ENCODE measurements around the gene STX18. TPM values are rescaled to one million over a fixed set of nuclear protein-coding genes. Genes with fewer than 3 reads are reported as not detected.

The STX18 gene
- total RNA-seq, 1 donor from 2014 or later = 36.5 TPM

GRCh38 chr4:4391866-4392265, 150.0 kb downstream of the STX18 start:
- no peak for ATAC-seq
- no peak overlapping the region for H3K27ac ChIP-seq
- DNase-seq = no peak
- H3K4me1 ChIP-seq = peaks cover 14% of the 10 kb centered on the region
- peaks cover 38% of the 10 kb centered on the region for H3K27me3 ChIP-seq (ENCODE audit: low read depth)
- no peak overlapping the region for H3K4me3 ChIP-seq
- no peak for TF ChIP-seq CTCF (IDR thresholded peaks at IDR 0.05)
- no peaks in the 10 kb centered on the region for H3K9me3 ChIP-seq
- H3K36me3 ChIP-seq = no peaks in the 10 kb centered on the region
- intact Hi-C loops (cut with DNase I) = no loop called here

- no peak overlapping the region for H3K4me3 ChIP-seq
- ATAC-seq (no peak), DNase-seq (no peak)
- no peak for TF ChIP-seq CTCF (IDR thresholded peaks at IDR 0.05)
- intact Hi-C loops (cut with DNase I) = no loop called here
- H3K36me3 ChIP-seq = no peaks in the 10 kb centered on the region
- H3K4me1 ChIP-seq = peaks cover 26% of the 10 kb centered on the region
- peaks cover 50% of the 10 kb centered on the region for H3K27me3 ChIP-seq (ENCODE audit: low read depth)
- H3K9me3 ChIP-seq = no peaks in the 10 kb centered on the region
- H3K27ac ChIP-seq = no peak overlapping the region
Observed at GRCh38 chr4:4390515-4391240, 151.2 kb downstream of the STX18 start.

- Histone ChIP-seq H3K27ac (no peak overlapping the region), H3K4me1 (peaks cover 26% of the 10 kb centered on the region), H3K9me3 (no peaks in the 10 kb centered on the region), H3K27me3 (ENCODE audit: low read depth) (peaks cover 54% of the 10 kb centered on the region), H3K4me3 (no peak overlapping the region), H3K36me3 (no peaks in the 10 kb centered on the region)
- TF ChIP-seq CTCF (IDR thresholded peaks at IDR 0.05) = no peak
- ATAC-seq (no peak), DNase-seq (no peak)
- intact Hi-C loops (cut with DNase I) = no loop called here
Observed at GRCh38 chr4:4390046-4390445, 151.8 kb downstream of the STX18 start.

GRCh38 chr4:4388836-4389575, 152.8 kb downstream of the STX18 start:
- Histone ChIP-seq H3K27me3 (ENCODE audit: low read depth) (peaks cover 63% of the 10 kb centered on the region), H3K9me3 (no peaks in the 10 kb centered on the region), H3K27ac (no peak overlapping the region), H3K4me3 (no peak overlapping the region), H3K36me3 (no peaks in the 10 kb centered on the region), H3K4me1 (peaks cover 26% of the 10 kb centered on the region)
- no peak for TF ChIP-seq CTCF (IDR thresholded peaks at IDR 0.05)
- intact Hi-C loops (cut with DNase I) = no loop called here
- ATAC-seq (no peak), DNase-seq (no peak)

GRCh38 chr4:4388311-4388790, 153.5 kb downstream of the STX18 start:
- Histone ChIP-seq H3K4me3 (peak overlapping the region; percentile 48), H3K9me3 (no peaks in the 10 kb centered on the region), H3K27ac (no peak overlapping the region), H3K4me1 (peaks cover 26% of the 10 kb centered on the region), H3K36me3 (no peaks in the 10 kb centered on the region), H3K27me3 (ENCODE audit: low read depth) (peaks cover 63% of the 10 kb centered on the region)
- DNase-seq = no peak
- TF ChIP-seq CTCF (IDR thresholded peaks at IDR 0.05) = no peak
- intact Hi-C loops (cut with DNase I) = no loop called here
- ATAC-seq = no peak

Measured in lower lobe of right lung (tissue), 2 donors.